DOHH2 (cell line): ENCODE measurements around the gene FTO.

Source experiments
- H3F3A ChIP-seq: fragments of 200-600 bp; sonication (generic), shearing (Covaris generic); 2 replicates; pipeline ENCODE4 v1.6.0; 2016; ENCODE audit warnings: antibody characterized with exemption, mild to moderate bottlenecking; ENCODE audit not compliant: control insufficient read depth, insufficient read depth
- H3K27ac ChIP-seq: fragments of 200-600 bp; sonication (generic); 2 replicates; pipeline ENCODE4 v1.5.1; 2014; ENCODE audit warnings: low read depth, mild to moderate bottlenecking, low read length, moderate library complexity
- H3K27me3 ChIP-seq: fragments of 200-600 bp; sonication (generic); 2 replicates; pipeline ENCODE4 v1.6.1; 2014; ENCODE audit warnings: mild to moderate bottlenecking, low read length, mixed read lengths; ENCODE audit not compliant: control insufficient read depth
- H3K36me3 ChIP-seq: fragments of 200-600 bp; sonication (generic); 2 replicates; pipeline ENCODE4 v1.6.1; 2014; ENCODE audit warnings: mild to moderate bottlenecking, low read length, moderate library complexity, mixed read lengths; ENCODE audit not compliant: control insufficient read depth
- H3K4me1 ChIP-seq: fragments of 200-600 bp; sonication (generic); 2 replicates; pipeline ENCODE4 v1.6.1; 2014; ENCODE audit warnings: mild to moderate bottlenecking, low read length, mixed read lengths; ENCODE audit not compliant: control insufficient read depth
- H3K4me2 ChIP-seq: fragments of 200-600 bp; sonication (generic); 2 replicates; pipeline ENCODE4 v1.6.0; 2014; ENCODE audit warnings: mild to moderate bottlenecking, low read length, moderate library complexity
- H3K4me3 ChIP-seq: fragments of 200-600 bp; sonication (generic); 2 replicates; pipeline ENCODE4 v1.5.1; 2014; ENCODE audit warnings: mild to moderate bottlenecking, low read length, mixed read lengths
- H3K79me2 ChIP-seq: fragments of 200-600 bp; sonication (generic); 2 replicates; pipeline ENCODE4 v1.6.1; 2014; ENCODE audit warnings: mild to moderate bottlenecking, low read length, mixed read lengths; ENCODE audit not compliant: control insufficient read depth
- H3K9me2 ChIP-seq: fragments of 200-600 bp; sonication (generic); replicated peaks from 2 replicates; pipeline ENCODE4 v1.6.1; 2014; ENCODE audit warnings: mild to moderate bottlenecking, low read length, mixed read lengths; ENCODE audit not compliant: control insufficient read depth
- H3K9me3 ChIP-seq: fragments of 200-600 bp; sonication (generic); 2 replicates; pipeline ENCODE4 v1.6.1; 2014; ENCODE audit warnings: antibody characterized with exemption, low read length, mixed read lengths; ENCODE audit not compliant: control insufficient read depth, insufficient read depth
- H4K20me1 ChIP-seq: fragments of 200-600 bp; sonication (generic); 2 replicates; pipeline ENCODE4 v1.6.0; 2014; ENCODE audit warnings: low read depth, mild to moderate bottlenecking, antibody characterized with exemption, low read length, moderate library complexity; ENCODE audit not compliant: control insufficient read depth, insufficient read depth
- CTCF ChIP-seq: fragments of 200-600 bp; sonication (generic); IDR thresholded peaks from one replicate; pipeline ENCODE4 v1.5.1; 2014; ENCODE audit warnings: antibody characterized with exemption, mild to moderate bottlenecking, low read depth, low read length; ENCODE audit not compliant: poor library complexity, severe bottlenecking
- EZH2phosphoT487 ChIP-seq: fragments of 200-600 bp; sonication (generic); IDR thresholded peaks from 2 replicates; pipeline ENCODE4 v1.6.1; 2017; ENCODE audit warnings: borderline replicate concordance, mild to moderate bottlenecking, antibody characterized with exemption, low read length, moderate library complexity, mixed read lengths

FTO gene

DNA sequence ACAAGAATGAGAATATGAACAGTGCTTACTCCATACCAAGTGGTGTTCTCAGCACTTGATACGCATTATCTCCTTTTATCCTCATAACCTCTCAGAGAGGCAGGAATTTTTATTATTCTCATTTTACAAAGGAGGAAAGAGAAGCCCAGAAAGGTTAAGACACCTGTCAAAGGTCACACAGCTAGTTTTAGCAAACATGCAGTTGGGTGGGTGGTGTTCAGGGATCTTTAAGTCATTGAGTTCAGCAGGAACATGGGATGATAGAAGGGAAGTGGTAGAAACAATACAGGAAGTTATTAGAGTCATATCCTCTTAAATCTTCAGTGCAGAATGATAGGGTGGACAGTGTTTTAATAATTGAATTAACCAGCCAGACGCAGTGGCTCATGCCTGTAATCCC lies 487.2 kb downstream of the FTO start:
- H3K4me3 ChIP-seq: no peak overlapping the region
- H3K4me1 ChIP-seq: no peaks in the 10 kb centered on the region
- no peaks in the 10 kb centered on the region for H4K20me1 ChIP-seq
- no peaks in the 10 kb centered on the region for H3K79me2 ChIP-seq
- TF ChIP-seq CTCF (no peak), EZH2phosphoT487 (no peak)
- no peak overlapping the region for H3K4me2 ChIP-seq
- no peaks in the 10 kb centered on the region for H3K36me3 ChIP-seq
- no peaks in the 10 kb centered on the region for H3F3A ChIP-seq
- no peak overlapping the region for H3K27ac ChIP-seq
- H3K27me3 ChIP-seq: no peaks in the 10 kb centered on the region
- H3K9me3 ChIP-seq: no peaks in the 10 kb centered on the region
- H3K9me2 ChIP-seq: no peaks in the 10 kb centered on the region

DNA sequence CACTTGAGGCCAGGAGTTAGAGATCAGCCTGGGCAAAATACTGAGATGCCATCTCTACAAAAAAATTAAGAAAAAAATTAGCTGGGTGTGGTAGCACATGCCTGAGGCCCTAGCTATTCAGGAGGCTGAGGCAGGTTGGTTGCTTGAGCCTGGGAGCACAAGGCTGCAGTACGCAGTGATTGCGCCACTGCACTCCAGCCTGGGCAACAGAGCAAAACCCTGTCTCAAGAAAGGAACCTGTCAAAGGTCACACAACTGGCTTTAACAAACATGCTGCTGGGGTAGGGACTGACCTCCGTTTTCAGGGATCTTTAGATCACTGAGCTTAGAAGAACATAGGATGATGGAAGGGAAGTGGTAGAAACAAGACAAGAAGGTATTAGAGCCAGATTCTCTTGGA lies 487.6 kb downstream of the FTO start:
- no peaks in the 10 kb centered on the region for H3K27me3 ChIP-seq
- H3K79me2 ChIP-seq: no peaks in the 10 kb centered on the region
- no peaks in the 10 kb centered on the region for H3K4me1 ChIP-seq
- TF ChIP-seq CTCF: no peak
- TF ChIP-seq EZH2phosphoT487: no peak
- H3K4me2 ChIP-seq: no peak overlapping the region
- no peaks in the 10 kb centered on the region for H3K9me2 ChIP-seq
- H3K9me3 ChIP-seq: no peaks in the 10 kb centered on the region
- no peak overlapping the region for H3K27ac ChIP-seq
- H3K36me3 ChIP-seq: no peaks in the 10 kb centered on the region
- no peak overlapping the region for H3K4me3 ChIP-seq
- no peaks in the 10 kb centered on the region for H4K20me1 ChIP-seq
- no peaks in the 10 kb centered on the region for H3F3A ChIP-seq

GRCh38 chr16:54193013-54193664 lies 489.2 kb downstream of the FTO start:
- Histone ChIP-seq H3F3A (no peaks in the 10 kb centered on the region), H3K27me3 (no peaks in the 10 kb centered on the region), H3K4me2 (no peak overlapping the region), H3K4me3 (no peak overlapping the region), H3K79me2 (no peaks in the 10 kb centered on the region), H3K9me3 (no peaks in the 10 kb centered on the region), H3K27ac (no peak overlapping the region), H3K4me1 (no peaks in the 10 kb centered on the region), H3K9me2 (no peaks in the 10 kb centered on the region), H3K36me3 (no peaks in the 10 kb centered on the region), H4K20me1 (no peaks in the 10 kb centered on the region)
- no peak for TF ChIP-seq CTCF
- no peak for TF ChIP-seq EZH2phosphoT487
